ENCODE data around the gene STAB1. TPM values are rescaled to one million over a fixed set of nuclear protein-coding genes. Genes with fewer than 3 reads are reported as not detected.

STAB1 gene
- total RNA-seq, 2 donors from 2014 or later: 303 to 498 TPM

DNA sequence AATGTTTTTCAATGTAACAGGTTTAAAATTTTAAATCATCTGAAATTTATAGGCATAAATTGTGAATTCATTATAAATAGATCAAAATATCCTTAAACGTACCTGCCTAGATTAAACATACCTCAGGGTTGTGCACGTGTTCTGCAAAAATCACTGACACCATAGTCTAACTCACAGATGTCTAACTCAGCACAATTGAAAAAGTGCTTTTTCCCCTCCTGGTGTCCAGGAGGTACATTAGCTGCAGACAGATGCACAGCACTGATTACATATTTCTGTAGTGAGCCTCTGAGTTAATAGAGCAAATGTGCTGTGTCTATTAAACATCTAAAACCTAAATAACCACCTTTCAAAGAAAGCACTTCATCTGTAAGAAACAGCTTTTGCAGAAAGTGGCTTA, 52.0 kb downstream of the STAB1 start:
- intact Hi-C loops (cut with DNase I): no loop called here
- DNase-seq (ENCODE audit: low spot score): no peak

DNA sequence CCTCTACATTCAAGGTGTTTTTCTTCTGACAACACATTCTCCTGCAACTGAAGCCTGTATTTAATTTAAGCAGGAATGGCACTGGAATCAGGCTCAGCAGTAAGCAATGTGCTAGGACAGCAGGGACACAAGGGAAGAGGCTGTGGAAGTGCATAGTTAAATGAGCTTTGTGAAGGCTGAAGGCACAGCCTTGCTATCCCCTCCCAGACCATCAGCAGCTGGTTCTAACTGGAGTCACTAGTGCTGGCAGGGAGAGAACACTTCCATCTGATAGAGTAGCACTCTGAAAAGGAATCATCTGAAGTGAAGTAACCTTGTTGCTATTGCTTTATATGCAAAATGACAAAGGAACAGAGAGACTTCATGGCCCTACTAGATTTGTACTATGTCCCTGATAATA, 56.0 kb downstream of the STAB1 start:
- no peak for DNase-seq (ENCODE audit: low spot score)
- intact Hi-C loops (cut with DNase I): no loop called here

DNA sequence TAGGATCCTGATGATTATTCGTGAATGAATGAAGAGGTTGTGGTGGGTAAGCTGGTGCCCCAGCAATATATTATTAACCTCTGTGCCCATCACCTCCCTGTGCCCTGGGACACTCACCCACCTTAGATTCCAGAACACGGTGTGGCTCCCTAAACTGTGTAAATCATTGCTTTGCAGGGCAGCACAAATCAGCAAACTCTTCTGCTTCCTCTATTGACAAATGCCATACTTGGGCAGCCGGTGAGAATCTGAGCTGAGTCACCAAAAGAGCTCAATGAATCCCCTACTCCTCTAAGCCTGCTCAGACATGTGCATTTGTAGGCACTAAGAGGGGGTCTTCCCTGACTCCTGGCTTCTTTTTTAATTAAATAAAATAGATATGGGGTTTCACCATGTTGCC, 57.0 kb downstream of the STAB1 start:
- intact Hi-C loops (cut with DNase I): loop anchor here in 1 of 2 donors (1.0 kb wide), 1 partner anchor 17 kb away; no protein-coding TSS in a partner anchor

DNA sequence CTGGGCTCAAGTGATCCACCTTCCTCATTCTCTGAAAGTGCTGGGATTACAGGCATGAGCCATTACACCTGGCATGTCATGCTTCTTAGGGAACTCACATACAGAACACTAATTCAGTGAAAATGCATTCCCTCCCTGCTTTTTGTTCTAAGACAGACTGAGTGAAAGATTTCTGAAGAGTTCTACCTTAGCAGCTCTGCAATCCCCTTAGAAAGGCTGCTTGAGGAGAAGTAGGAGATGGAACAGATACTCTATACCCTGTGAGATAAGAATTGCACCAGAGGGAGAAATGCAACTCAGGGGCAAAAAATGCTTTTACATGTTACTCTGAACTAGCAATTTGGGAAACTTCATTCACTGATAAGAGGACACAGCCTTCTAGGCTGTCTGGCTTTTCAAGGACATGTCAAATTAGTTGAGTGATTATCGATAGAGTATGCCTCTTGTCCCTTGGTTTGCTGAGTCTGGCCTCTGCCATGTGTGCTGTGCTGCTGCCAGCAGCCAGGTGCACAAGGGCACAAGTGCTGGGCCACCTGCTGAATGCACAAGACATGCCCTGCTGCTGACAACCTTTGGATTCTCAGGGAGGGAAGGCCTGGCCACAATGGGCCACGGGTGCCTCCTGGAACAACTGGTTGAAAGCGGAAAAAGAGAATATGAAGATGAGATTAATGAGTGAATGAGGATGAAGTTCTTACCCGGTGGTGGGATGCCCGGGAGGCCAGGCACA, 59.1 kb downstream of the STAB1 start:
- intact Hi-C loops (cut with DNase I): no loop called here
- DNase-seq (ENCODE audit: low spot score): no peak

More for the DNA sequence above, 57.0 kb downstream of the STAB1 start:
- DNase-seq (ENCODE audit: low spot score): no peak

DNA sequence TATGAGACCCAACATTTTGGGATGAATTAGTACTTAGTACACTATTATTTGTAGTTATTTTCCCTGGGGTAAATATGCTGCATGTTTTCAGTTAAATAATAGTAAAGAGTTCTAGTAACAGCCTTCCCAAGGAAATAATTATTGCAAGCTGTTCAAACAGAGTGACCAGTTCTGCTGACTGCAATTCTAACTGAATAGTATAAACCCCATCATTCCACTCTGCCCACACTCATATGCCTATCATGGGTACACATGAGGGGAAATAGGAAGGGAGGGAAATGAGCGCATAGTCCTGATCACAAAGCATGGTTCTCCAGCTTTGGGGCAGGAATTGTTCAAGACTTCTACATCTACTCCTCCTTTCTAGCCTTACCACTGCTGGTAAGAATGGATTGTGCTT, 59.9 kb downstream of the STAB1 start:
- intact Hi-C loops (cut with DNase I): no loop called here
- no peak for DNase-seq (ENCODE audit: low spot score)

DNA sequence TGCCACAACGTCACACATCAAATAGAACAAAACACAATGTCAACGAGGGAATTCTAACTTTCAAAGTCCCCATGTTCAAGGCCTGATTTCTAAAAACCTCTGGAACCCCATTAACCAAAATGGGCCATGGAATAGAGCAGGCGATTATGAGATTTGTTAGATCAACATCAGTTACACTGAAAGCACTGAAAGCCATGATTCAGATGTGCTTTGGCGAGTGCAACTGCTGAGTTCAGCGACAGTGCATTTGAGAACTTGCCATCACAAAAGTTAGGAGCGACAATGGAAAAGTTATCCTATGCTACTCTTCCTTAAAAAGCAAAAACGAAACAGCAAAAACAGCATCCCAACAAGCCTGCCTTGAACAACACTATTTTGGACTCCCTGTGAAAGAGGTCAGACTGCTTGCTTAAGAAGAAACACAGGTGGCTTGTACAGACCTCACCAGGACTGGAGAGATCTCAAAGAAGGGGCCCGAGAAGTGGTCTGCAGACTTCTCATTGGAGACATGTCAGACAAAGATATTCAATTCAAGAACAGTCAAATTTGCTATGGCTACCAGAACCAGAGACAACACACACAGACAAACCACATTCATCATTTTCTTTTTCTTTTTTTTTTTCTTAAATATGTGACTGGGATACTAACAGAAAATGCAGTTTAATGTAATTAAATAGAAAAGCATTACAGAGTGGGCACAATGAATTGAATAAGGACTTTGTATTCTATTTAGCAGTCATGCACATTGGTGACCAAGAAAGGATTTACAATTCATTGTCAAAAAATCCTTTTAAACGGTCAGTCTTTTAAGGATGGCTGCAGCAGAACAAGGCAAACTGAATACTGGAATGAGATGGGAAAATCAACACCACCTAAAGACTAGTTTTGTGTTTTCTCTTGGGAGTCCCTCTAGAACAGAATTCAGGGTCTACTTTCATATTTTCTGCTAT, 62.1 kb downstream of the STAB1 start:
- DNase-seq (ENCODE audit: low spot score): no peak
- intact Hi-C loops (cut with DNase I): no loop called here

DNA sequence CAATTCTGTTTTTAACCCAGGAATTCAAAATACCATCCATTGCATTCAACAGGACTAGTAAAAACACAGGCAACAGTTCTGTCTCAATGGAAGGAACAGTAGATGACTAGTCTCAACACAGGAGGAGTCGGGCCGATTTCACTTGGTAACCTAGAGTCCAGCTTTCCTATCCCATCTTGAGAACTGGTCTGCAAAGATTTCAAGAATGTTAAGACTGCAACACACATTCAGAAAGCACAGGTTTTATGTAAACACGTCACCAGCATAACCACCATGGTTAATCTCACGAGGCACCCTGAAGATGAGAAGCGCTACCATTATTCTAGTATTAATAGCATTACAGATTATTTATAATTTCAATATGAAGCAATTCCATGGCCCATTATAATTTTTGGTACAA, 63.3 kb downstream of the STAB1 start:
- no peak for DNase-seq (ENCODE audit: low spot score)
- intact Hi-C loops (cut with DNase I): no loop called here

DNA sequence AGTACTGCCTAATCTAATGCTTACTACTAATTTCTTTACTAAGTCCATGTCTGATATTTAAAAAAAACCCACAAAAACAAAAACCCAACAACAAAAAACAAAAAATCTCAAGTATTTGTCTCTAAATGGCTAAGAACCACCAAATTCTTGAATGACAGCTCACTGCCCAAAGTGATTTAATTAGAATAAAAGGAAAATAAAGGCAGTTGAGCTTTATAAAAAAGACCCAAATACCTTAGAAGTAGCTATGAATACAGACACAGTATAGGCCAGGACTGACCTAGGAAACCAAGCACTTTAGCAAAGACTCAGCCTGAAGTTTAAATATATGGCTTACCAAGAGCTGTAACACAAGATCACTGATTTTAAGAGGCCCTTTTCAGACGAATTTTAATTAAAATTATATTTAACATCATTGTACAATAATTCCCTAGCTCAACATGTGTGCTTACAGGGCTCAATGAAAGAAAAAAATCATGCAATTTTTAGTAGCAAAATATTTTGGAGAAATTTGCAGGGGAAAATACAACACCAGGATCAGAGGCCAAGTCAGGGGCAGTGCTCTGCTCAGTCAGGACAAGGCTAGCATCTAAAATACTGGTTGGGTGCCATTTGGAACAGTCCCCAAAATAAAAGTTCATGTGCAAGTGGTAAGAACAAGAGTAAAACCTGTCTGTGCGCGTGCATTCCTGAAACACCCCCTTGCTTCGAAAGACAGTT, 66.0 kb downstream of the STAB1 start:
- DNase-seq (ENCODE audit: low spot score): no peak
- intact Hi-C loops (cut with DNase I): no loop called here

DNA sequence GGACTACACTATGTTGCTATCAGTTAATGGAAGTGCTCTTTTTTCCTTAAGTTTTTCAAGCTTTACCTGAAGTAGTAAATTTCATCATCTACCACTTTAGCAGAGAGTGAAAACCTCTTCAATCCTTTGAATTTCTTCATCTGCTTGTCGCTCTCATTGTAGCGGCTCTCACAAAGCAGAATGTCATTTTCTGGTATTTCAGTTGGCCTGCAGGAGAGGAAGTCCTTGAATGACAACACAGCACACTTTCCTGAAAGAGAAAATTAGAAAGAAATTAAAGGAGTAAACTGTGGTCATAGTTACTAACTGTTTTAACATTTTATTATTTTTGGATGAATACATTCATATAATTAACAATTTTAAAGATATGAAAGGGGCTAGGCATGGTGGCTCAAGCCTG, 68.8 kb downstream of the STAB1 start:
- intact Hi-C loops (cut with DNase I): no loop called here
- DNase-seq (ENCODE audit: low spot score): no peak

DNA sequence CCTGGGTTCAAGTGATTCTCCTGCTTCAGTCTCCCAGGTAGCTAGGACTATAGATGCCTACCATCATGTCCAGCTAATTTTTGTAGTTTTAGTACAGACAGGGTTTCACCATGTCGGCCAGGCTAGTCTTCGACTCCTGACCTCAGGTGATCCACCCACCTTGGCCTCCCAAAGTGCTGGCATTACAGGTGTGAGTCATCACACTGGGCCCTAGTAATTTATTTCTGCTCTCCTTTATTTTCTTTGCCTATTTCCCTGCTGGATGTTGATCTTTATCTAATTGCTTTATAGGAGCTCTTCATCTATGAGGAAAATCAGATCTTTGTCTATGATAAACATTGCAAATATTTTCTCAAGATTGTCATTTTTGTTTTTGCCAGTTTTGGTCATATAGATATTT, 72.9 kb downstream of the STAB1 start:
- DNase-seq (ENCODE audit: low spot score): no peak
- intact Hi-C loops (cut with DNase I): no loop called here

DNA sequence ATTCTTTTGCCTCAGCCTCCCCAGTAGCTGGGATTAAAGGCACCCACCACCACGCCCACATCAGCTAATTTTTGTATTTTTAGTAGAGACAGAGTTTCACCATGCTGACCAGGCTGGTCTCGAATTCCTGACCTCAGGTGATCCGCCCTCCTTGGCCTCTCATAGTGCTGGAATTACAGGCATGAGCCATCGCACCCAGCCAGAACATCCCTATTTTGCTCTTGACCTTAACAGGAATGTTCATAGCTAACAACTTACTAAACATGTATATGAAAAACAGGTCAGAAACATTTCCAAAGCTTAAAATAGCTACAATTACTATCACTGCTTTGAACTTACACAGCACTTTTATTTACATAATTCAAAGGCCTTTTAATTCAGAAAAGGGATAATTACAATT, 74.9 kb downstream of the STAB1 start:
- no peak for DNase-seq (ENCODE audit: low spot score)
- intact Hi-C loops (cut with DNase I): no loop called here

DNA sequence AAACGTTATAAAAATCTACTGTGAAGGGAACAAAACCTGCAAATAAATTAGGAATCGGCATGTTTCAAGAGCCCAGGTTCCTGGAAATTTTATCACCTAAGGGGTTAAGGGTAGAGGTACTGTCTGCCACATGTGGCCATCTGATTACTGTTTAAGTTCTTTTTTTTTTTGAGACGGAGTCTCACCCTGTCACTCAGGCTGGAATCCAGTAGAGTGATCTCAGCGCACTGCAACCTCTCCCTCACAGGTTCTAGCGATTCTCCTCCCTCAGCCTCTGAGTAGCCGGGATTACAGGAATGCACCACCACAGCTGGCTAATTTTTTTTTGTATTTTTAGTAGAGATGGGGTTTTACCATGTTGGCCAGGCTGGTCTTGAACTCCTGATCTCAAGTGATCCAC, 77.1 kb downstream of the STAB1 start:
- intact Hi-C loops (cut with DNase I): no loop called here
- DNase-seq (ENCODE audit: low spot score): no peak

Other genes starting within 250 kb of the STAB1 start
- 10 to 100 TPM; 21.1 to 28.8 TPM for gene PPM1M, start 249.6 kb upstream of the STAB1 start, total RNA-seq
- 10 to 100 TPM; 58.4 to 72.6 TPM for gene WDR82, start 216.7 kb upstream of the STAB1 start, total RNA-seq
- 1 to 10 TPM; 6.8 to 8.7 TPM for gene GLYCTK, start 207.5 kb upstream of the STAB1 start, total RNA-seq
- 1 to 10 TPM; 7.2 to 9.4 TPM for gene DNAH1, start 179.0 kb upstream of the STAB1 start, total RNA-seq
- 10 to 100 TPM; 53.0 to 55.1 TPM for gene BAP1, start 85.3 kb upstream of the STAB1 start, total RNA-seq
- gene PHF7, start 84.7 kb upstream of the STAB1 start, total RNA-seq: 1 to 10 TPM; 6.4 to 9.2 TPM
- gene SEMA3G, start 50.2 kb upstream of the STAB1 start, total RNA-seq: 10 to 100 TPM; 12.4 to 17.7 TPM
- gene TNNC1, start 41.3 kb upstream of the STAB1 start, total RNA-seq: 1 to 10 TPM; 3.5 to 5.5 TPM
- gene NISCH, start 39.7 kb upstream of the STAB1 start, total RNA-seq: 10 to 100 TPM; 53.0 to 65.2 TPM
- gene NT5DC2, start 38.5 kb downstream of the STAB1 start, total RNA-seq: 10 to 100 TPM; 42.7 to 48.6 TPM
- 10 to 100 TPM; 13.8 to 22.8 TPM for gene UQCC5, start 41.3 kb downstream of the STAB1 start, total RNA-seq
- 10 to 100 TPM; 63.8 to 78.1 TPM for gene PBRM1, start 190.6 kb downstream of the STAB1 start, total RNA-seq
- 10 to 100 TPM; 46.1 to 50.5 TPM for gene GNL3, start 190.7 kb downstream of the STAB1 start, total RNA-seq
- 10 to 100 TPM; 33.5 to 55.9 TPM for gene GLT8D1, start 210.5 kb downstream of the STAB1 start, total RNA-seq
- gene SPCS1, start 210.8 kb downstream of the STAB1 start, total RNA-seq: 10 to 100 TPM; 63.9 to 70.2 TPM